HL-60/S4 treated with phorbol 12-myristate 13-acetate at 8.2 ng/mL for 4 days and 3 days (cell line): ENCODE data around the gene WBP11.

Experiments
- in situ Hi-C: fragments of 300-500 bp; cut with MboI; formaldehyde crosslinking; loops from 2 replicates; pipeline ENCODE4 v1.15.0; 2022; ENCODE audit warnings: low sequenced_read_pairs

Gene WBP11

GRCh38 chr12:14803011-14803829, at the start of gene WBP11, which contains the start of gene C12orf60:
Gene WBP11 (minus strand): TSS chr12:14803478. CDS start chr12:14801383, 2,095 bp downstream.
Gene C12orf60 (plus strand): TSS chr12:14803670. CDS start chr12:14822936, 19,266 bp downstream.
- in situ Hi-C loops: no loop called here

- in situ Hi-C loops: no loop called here
Observed at GRCh38 chr12:14852880-14853279, 49.6 kb upstream of the WBP11 start.

- in situ Hi-C loops: no loop called here
Observed at GRCh38 chr12:14850929-14851663, 47.8 kb upstream of the WBP11 start.

GRCh38 chr12:14849661-14850060, 46.4 kb upstream of the WBP11 start:
- in situ Hi-C loops: loop anchor here (10.0 kb wide), 1 partner anchor 155 kb away; no protein-coding TSS in a partner anchor

DNA sequence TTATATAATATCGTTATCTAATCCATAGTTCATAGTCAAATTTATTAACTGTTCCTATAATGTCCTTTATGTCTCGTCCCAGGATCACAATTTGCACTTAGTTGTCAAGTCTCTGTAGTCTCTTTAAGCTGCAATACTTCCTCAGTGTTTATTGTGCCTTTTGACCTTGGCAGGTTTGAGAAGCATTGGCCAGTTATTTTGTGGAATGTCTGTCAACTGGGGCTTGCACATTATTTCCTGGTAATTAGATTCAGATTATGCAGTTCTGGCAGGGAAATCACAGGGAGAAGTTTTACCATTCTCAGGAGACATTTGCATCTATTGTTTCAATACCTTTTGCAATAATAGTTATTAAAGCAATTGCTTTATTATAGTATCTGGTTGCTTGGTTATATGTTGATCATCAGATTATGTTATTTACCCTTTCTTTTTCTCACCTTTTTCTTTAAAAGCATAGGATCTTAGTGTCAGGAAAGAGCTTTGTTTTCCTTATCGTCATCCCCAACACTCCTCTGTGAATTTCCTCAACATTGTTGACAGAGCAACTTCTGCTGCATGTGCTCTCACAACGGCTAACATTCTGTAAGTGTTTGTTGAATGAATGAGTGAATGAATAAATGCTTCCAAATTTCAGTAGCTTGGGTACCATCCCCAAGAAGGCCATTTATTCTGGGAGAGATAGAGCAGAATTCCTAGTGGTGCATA, 43.8 kb upstream of the WBP11 start:
- in situ Hi-C loops: loop anchor here (10.0 kb wide), 1 partner anchor 158 kb away; no protein-coding TSS in a partner anchor

- in situ Hi-C loops: loop anchor here (10.0 kb wide), 1 partner anchor 159 kb away; no protein-coding TSS in a partner anchor
Observed at GRCh38 chr12:14846042-14846587, 42.8 kb upstream of the WBP11 start.

DNA sequence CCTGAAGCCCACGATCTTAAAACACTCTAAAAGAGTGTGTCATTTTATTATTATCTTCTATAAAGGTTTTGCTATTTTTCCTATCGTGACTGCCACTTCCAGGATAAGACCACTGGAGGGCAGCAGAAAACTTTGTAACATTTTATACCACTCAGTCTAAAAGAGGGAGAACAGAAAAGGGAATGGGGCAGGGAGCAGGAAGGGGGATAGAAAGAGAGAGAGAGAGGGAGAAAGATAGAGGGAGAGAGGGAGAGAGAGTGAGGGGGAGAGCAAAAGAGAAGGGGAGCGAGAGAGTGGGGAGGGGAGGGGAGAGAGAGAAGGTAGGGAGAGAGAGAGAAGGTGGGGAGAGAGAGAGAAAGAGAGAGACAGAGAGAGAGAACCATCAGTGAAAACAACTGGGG, 42.1 kb upstream of the WBP11 start:
- in situ Hi-C loops: loop anchor here (10.0 kb wide), 1 partner anchor 159 kb away; no protein-coding TSS in a partner anchor

- in situ Hi-C loops: loop anchor here (10.0 kb wide), 1 partner anchor 160 kb away; no protein-coding TSS in a partner anchor
Observed at GRCh38 chr12:14844401-14844800, 41.1 kb upstream of the WBP11 start.

DNA sequence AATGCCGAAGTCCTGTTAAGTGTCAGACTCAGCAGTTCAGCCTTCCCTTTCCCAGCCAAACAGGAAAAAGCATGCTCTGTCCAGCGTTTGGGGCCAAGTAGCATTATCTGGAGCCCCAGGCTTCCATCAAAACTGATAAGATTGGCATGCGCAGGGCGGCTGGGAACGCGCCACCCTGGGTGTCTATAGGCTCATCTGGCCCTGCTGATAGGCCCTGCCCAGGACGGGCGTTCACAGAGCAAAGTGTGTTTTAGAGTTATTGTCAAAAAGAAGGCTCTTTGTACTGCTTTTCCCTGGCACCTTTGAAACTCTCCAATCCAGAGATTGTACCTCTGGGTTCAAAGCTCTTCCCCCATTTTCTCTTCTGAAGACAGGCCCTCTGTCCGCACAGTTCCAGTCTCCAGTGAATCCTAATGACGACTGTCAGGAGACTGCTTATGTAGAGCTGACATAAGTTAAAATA, 40.2 kb upstream of the WBP11 start, which contains the start of gene ART4:
TSS of gene ART4 (minus strand) at position 102 of the 463 bp plus-strand sequence. CDS start 413 bp downstream, outside the sequence.
- in situ Hi-C loops: loop anchor here (10.0 kb wide), 1 partner anchor 161 kb away; no protein-coding TSS in a partner anchor

DNA sequence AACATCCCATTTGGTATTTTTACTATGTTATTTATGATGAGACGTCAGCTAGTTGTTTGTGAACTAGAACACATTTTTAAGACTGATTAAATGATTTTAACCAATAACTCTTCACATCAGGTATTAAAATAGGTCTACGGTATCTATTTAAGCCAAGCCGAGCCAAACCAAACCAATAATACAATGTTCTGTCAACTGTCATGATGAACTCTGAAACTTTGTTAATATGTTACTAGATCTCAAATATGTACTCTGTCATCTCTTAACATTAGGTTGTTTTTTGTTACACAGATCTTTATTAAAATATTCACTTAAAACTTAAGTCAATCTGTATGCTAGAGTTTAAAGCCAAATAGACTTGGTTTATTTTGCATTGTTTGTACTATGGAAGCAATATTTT, 39.0 kb upstream of the WBP11 start:
- in situ Hi-C loops: loop anchor here (10.0 kb wide), 1 partner anchor 162 kb away; no protein-coding TSS in a partner anchor

- in situ Hi-C loops: loop anchor here (10.0 kb wide), 1 partner anchor 163 kb away; no protein-coding TSS in a partner anchor
Observed at GRCh38 chr12:14841761-14842160, 38.5 kb upstream of the WBP11 start.

GRCh38 chr12:14840616-14841015, 37.3 kb upstream of the WBP11 start:
- in situ Hi-C loops: loop anchor here (10.0 kb wide), 1 partner anchor 164 kb away; no protein-coding TSS in a partner anchor

GRCh38 chr12:14839262-14839661, 36.0 kb upstream of the WBP11 start:
- in situ Hi-C loops: no loop called here

- in situ Hi-C loops: no loop called here
Observed at GRCh38 chr12:14836336-14837210, 33.3 kb upstream of the WBP11 start.

DNA sequence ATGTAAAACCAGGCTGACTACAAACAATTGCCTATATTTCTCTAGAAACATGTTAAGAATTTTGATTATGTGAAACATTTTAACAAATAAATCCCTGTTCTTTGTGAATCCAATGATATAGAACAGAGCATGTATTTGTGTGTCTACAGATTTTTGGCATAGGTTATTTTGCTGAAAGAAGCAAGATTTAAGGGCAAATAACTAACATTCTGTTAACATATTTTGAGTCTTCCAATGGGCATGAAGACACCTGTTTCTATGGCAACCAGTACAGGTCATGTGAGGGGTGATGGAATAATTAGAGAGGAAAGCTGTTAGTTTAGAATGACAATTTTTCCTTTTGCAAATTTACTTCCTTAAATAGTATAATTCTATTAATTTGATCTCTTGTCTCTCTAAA, 31.2 kb upstream of the WBP11 start:
- in situ Hi-C loops: no loop called here

DNA sequence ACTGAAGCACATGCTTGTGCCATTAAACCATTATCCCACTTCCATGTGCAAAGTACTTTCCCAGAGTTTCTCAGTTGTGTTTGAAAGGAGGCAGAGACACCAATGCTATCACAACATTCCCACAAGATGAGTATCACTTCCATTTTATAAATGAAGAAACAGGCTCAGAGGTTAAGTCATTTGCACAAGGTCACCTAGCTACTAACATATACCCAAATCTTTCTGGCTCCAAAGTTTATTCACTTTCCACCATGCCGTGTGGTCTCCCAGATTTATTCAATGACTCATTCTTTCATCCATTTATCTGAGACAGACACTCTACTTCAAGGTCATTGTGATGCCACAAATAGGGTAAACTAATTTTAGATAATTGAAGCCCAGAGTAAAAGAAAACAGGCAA, 30.7 kb upstream of the WBP11 start:
- in situ Hi-C loops: no loop called here

DNA sequence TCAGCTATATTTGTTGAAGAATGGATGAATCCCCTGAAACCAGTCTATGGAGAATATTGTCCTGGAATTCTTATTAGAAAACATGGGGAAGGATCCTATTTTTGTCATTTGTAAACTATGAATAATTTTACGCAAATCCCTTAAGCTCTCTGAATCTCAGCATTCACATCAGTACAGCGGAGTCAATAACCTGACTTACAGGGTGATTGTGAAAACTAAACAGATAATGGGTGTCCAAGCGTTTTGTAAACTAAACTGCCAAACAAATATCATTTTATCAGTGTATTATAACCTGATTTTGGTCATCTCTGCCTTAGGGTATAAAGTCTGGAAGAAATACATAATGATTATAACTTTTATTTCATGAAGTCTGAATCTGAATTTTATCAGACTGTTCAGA, 30.1 kb upstream of the WBP11 start:
- in situ Hi-C loops: no loop called here

DNA sequence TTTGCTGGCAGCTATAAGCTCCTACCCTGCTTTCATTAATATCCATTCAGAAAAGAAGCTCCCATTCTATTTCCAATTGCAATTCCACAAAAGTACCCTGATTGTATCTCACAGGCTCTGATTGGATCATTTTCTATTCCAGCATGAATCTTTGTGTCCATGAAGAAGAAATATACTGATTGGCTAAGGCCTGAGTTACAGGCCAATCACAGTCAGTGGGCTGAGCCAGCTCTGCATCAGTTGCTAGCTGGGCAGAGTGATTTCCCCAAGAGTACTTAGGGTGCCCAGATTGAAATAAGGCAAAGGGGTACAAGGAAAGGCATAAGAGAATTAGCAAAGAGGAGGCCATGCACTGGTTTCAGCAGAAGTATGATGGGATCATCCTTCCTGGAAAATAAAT, 25.6 kb upstream of the WBP11 start:
- in situ Hi-C loops: no loop called here

DNA sequence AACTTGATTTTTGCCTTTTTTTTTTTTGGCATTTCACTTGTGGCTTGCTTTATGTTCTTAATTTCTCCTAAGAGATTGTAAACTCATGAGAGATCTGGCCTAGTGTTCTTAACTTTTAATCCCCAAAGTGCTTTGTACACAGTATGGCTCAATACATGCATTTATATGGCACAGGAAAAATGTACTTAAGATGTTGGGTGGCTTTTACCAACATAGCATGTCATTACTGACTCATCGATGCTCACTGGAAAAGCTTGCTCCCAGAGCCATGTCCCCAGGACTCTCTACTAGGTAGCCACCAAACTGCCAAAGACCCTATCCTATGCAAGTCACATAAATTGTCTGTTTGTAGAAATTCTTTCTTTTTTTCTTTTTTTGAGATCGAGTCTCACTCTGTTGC, 23.8 kb upstream of the WBP11 start:
- in situ Hi-C loops: no loop called here
